HL-60 (cell line): ENCODE data around the gene LACRT.

Experiments used
- DNase-seq, 2 experiments: peaks; one replicate each; pipeline ENCODE4 v3.0.0-alpha.2; 2010 to 2020; ENCODE audit warnings: low read depth in 1 of 2, low spot score in 1 of 2
- H3K27ac ChIP-seq: fragments of 250-450 bp; sonication (Bioruptor Pico); replicated peaks from 2 replicates; pipeline ENCODE4 v1.5.1; 2020; ENCODE audit warnings: mild to moderate bottlenecking, moderate library complexity
- H3K27me3 ChIP-seq: fragments of 250-450 bp; sonication (Bioruptor Pico); 2 replicates; pipeline ENCODE4 v1.5.1; 2021; ENCODE audit warnings: mild to moderate bottlenecking, moderate library complexity; ENCODE audit not compliant: insufficient read depth, poor library complexity, severe bottlenecking
- H3K4me3 ChIP-seq: replicated peaks from 2 replicates; pipeline ENCODE4 v1.5.1; 2011; ENCODE audit warnings: mild to moderate bottlenecking, control low read depth, low read length; ENCODE audit not compliant: insufficient read depth
- GABPA ChIP-seq: IDR thresholded peaks from 2 replicates; pipeline ENCODE4 v1.6.1; 2012; ENCODE audit warnings: low read depth
- POLR2AphosphoS5 ChIP-seq: IDR thresholded peaks from 2 replicates; pipeline ENCODE4 v1.6.1; 2012; ENCODE audit warnings: low read depth
- SPI1 ChIP-seq: IDR thresholded peaks from 2 replicates; pipeline ENCODE4 v1.6.1; 2012; ENCODE audit warnings: low read depth, mild to moderate bottlenecking, borderline replicate concordance
- TF ChIP-seq, protein P1 (sequence below): IDR thresholded peaks from one replicate; pipeline ENCODE4 v1.5.1; 2011; ENCODE audit warnings: low read length, control low read depth, inconsistent platforms; ENCODE audit not compliant: insufficient read depth
- TF ChIP-seq, protein P2 (sequence below): IDR thresholded peaks from 2 replicates; pipeline ENCODE4 v1.6.1; 2012; ENCODE audit warnings: low read depth; ENCODE audit not compliant: insufficient replicate concordance

The LACRT gene

DNA sequence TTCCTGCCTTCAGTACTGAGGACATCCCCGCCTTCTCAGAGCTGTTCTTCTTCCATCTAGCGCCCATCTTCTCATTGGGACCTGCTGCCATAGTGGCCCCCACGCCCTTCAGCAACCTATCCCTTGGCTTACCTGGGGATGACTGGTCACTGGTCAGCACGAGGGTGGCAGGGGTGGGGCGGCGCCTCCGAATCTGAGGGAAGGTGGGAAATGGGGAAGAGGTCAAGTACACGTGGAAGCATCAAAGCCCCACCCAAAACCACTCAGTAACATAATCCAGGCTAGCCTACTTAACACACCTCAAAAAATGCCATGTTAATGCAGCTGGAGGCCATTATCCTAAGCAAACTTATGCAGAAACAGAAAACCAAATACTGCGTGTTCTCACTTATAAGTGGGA, 50.6 kb downstream of the LACRT start:
- Histone ChIP-seq H3K27ac (no peak overlapping the region), H3K27me3 (peaks cover 22% of the 10 kb centered on the region), H3K4me3 (no peak overlapping the region)
- no peak for DNase-seq
- TF ChIP-seq GABPA (no peak), POLR2AphosphoS5 (no peak), SPI1 (no peak)
- TF ChIP-seq, protein P1, sequence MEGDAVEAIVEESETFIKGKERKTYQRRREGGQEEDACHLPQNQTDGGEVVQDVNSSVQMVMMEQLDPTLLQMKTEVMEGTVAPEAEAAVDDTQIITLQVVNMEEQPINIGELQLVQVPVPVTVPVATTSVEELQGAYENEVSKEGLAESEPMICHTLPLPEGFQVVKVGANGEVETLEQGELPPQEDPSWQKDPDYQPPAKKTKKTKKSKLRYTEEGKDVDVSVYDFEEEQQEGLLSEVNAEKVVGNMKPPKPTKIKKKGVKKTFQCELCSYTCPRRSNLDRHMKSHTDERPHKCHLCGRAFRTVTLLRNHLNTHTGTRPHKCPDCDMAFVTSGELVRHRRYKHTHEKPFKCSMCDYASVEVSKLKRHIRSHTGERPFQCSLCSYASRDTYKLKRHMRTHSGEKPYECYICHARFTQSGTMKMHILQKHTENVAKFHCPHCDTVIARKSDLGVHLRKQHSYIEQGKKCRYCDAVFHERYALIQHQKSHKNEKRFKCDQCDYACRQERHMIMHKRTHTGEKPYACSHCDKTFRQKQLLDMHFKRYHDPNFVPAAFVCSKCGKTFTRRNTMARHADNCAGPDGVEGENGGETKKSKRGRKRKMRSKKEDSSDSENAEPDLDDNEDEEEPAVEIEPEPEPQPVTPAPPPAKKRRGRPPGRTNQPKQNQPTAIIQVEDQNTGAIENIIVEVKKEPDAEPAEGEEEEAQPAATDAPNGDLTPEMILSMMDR: no peak
- TF ChIP-seq, protein P2, sequence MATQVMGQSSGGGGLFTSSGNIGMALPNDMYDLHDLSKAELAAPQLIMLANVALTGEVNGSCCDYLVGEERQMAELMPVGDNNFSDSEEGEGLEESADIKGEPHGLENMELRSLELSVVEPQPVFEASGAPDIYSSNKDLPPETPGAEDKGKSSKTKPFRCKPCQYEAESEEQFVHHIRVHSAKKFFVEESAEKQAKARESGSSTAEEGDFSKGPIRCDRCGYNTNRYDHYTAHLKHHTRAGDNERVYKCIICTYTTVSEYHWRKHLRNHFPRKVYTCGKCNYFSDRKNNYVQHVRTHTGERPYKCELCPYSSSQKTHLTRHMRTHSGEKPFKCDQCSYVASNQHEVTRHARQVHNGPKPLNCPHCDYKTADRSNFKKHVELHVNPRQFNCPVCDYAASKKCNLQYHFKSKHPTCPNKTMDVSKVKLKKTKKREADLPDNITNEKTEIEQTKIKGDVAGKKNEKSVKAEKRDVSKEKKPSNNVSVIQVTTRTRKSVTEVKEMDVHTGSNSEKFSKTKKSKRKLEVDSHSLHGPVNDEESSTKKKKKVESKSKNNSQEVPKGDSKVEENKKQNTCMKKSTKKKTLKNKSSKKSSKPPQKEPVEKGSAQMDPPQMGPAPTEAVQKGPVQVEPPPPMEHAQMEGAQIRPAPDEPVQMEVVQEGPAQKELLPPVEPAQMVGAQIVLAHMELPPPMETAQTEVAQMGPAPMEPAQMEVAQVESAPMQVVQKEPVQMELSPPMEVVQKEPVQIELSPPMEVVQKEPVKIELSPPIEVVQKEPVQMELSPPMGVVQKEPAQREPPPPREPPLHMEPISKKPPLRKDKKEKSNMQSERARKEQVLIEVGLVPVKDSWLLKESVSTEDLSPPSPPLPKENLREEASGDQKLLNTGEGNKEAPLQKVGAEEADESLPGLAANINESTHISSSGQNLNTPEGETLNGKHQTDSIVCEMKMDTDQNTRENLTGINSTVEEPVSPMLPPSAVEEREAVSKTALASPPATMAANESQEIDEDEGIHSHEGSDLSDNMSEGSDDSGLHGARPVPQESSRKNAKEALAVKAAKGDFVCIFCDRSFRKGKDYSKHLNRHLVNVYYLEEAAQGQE: no peak

DNA sequence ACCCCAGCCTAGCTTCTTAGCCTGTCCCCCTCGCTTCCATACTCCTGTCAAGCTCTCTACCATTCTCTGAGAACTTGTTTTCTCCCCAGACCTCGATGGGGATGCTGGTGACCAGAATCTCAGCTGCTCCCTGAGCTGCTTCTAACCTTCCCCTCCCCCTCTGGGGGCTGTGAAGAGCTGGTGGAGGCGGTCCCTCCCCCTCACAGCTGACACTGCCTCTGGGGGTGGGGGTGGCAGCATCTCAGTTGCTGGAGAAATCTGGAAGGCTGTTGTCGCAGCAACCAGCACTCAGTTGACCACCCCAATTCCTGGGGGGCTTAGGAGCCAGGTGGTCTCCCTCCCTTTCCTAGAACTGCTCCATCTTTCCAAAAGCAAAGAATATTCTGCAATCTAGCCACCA, 51.0 kb downstream of the LACRT start:
- no peak for DNase-seq
- Histone ChIP-seq H3K27me3 (peaks cover 18% of the 10 kb centered on the region), H3K27ac (no peak overlapping the region), H3K4me3 (no peak overlapping the region)
- TF ChIP-seq SPI1 (no peak), GABPA (no peak), POLR2AphosphoS5 (no peak)
- TF ChIP-seq, protein P2: no peak
- TF ChIP-seq, protein P1: no peak

DNA sequence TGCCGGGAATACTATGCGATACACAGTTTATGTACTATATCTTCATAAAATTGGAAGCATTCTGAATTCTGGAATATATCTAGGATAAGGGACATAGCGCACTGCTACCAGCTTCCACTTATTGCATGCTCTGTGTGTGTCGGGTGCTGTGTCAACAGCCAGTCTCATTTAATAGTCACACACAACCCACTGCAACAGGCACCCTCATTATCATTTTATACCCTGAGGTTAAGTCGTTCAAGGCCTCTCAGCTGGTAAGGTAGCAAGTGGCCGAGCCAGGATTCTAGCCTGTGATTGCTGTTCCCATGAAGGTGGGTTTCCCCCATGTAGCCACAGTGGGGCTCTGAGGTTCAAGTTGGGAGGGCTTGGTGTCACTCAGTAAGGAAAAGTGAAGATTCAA, 53.3 kb downstream of the LACRT start:
- TF ChIP-seq POLR2AphosphoS5: no peak
- no peak for TF ChIP-seq SPI1
- TF ChIP-seq, protein P1: no peak
- TF ChIP-seq GABPA: no peak
- TF ChIP-seq, protein P2: no peak
- DNase-seq: no peak
- peaks cover 3% of the 10 kb centered on the region for H3K27me3 ChIP-seq
- no peak overlapping the region for H3K27ac ChIP-seq
- no peak overlapping the region for H3K4me3 ChIP-seq
